Neural cell (in vitro differentiated cells): ENCODE results near the gene MGAT4A. TPM values are rescaled to one million over a fixed set of nuclear protein-coding genes. Genes with fewer than 3 reads are reported as not detected.

ENCODE experiments used
- H2AFZ ChIP-seq: fragments of 200-600, 300-800 bp; sonication (generic), shearing (Covaris generic); 2 replicates; pipeline ENCODE4 v1.6.0; 2014; ENCODE audit warnings: low read depth, mild to moderate bottlenecking, antibody characterized with exemption, low read length, moderate library complexity
- H3F3A ChIP-seq: fragments of 200-600 bp; shearing (Covaris generic); 2 replicates; pipeline ENCODE4 v1.6.1; 2016; ENCODE audit warnings: mild to moderate bottlenecking, moderate library complexity, mixed read lengths, antibody characterized with exemption, low read length; ENCODE audit not compliant: insufficient read depth, poor library complexity, severe bottlenecking
- H3K27ac ChIP-seq: fragments of 200-600, 300-800 bp; sonication (generic), shearing (Covaris generic); 2 replicates; pipeline ENCODE4 v1.5.1; 2014; ENCODE audit warnings: mild to moderate bottlenecking, low read length, moderate library complexity
- H3K27me3 ChIP-seq: fragments of 300-800, 200-600 bp; sonication (generic), shearing (Covaris generic); 2 replicates; pipeline ENCODE4 v1.6.0; 2014; ENCODE audit warnings: mild to moderate bottlenecking, low read depth, low read length, moderate library complexity; ENCODE audit not compliant: insufficient read depth
- H3K36me3 ChIP-seq: fragments of 300-800, 200-600 bp; sonication (generic), shearing (Covaris generic); 2 replicates; pipeline ENCODE4 v1.5.1; 2014; ENCODE audit warnings: mild to moderate bottlenecking, antibody characterized with exemption, low read length, moderate library complexity; ENCODE audit not compliant: insufficient read depth
- H3K4me2 ChIP-seq: fragments of 300-800, 200-600 bp; sonication (generic), shearing (Covaris generic); 2 replicates; pipeline ENCODE4 v1.6.0; 2014; ENCODE audit warnings: mild to moderate bottlenecking, low read length
- H3K4me3 ChIP-seq: fragments of 300-800, 200-600 bp; sonication (generic), shearing (Covaris generic); 2 replicates; pipeline ENCODE4 v1.5.1; 2014; ENCODE audit warnings: mild to moderate bottlenecking, low read length, moderate library complexity
- H3K79me2 ChIP-seq: fragments of 200-600 bp; shearing (Covaris generic); replicated peaks from 2 replicates; pipeline ENCODE4 v1.6.0; 2014; ENCODE audit warnings: mild to moderate bottlenecking, low read length, moderate library complexity; ENCODE audit not compliant: insufficient read depth
- H3K9ac ChIP-seq: fragments of 300-800, 200-600 bp; sonication (generic), shearing (Covaris generic); 2 replicates; pipeline ENCODE4 v1.6.1; 2016; ENCODE audit warnings: mild to moderate bottlenecking, low read length, mixed read lengths
- H3K9me2 ChIP-seq: fragments of 200-600 bp; shearing (Covaris generic); 2 replicates; pipeline ENCODE4 v1.6.1; 2016; ENCODE audit warnings: mild to moderate bottlenecking, low read length, mixed read lengths; ENCODE audit not compliant: insufficient read depth
- H3K9me3 ChIP-seq: fragments of 200-600, 300-800 bp; sonication (generic), shearing (Covaris generic); 2 replicates; pipeline ENCODE4 v1.6.1; 2016; ENCODE audit warnings: mild to moderate bottlenecking, mixed run types, low read length, moderate library complexity, mixed read lengths
- H4K20me1 ChIP-seq: fragments of 200-600 bp; shearing (Covaris generic); 2 replicates; pipeline ENCODE4 v1.6.1; 2016; ENCODE audit warnings: mild to moderate bottlenecking, mixed run types; ENCODE audit not compliant: insufficient read depth
- EP300 ChIP-seq: fragments of 450-650 bp; conservative IDR thresholded peaks from 2 replicates; pipeline ENCODE4 v1.6.1; 2014; ENCODE audit warnings: antibody characterized with exemption, mild to moderate bottlenecking, moderate library complexity; ENCODE audit not compliant: poor library complexity, severe bottlenecking
- EZH2 ChIP-seq: fragments of 200-600, 300-800 bp; shearing (Covaris generic), sonication (generic); IDR thresholded peaks from 2 replicates; pipeline ENCODE4 v1.6.1; 2014; ENCODE audit warnings: antibody characterized with exemption, low read length, borderline replicate concordance, mild to moderate bottlenecking; ENCODE audit not compliant: insufficient read depth, poor library complexity, severe bottlenecking
- MXI1 ChIP-seq: fragments of 450-650 bp; conservative IDR thresholded peaks from 2 replicates; pipeline ENCODE4 v1.6.1; 2014; ENCODE audit warnings: antibody characterized with exemption, mild to moderate bottlenecking; ENCODE audit not compliant: poor library complexity, severe bottlenecking
- POLR2AphosphoS5 ChIP-seq: IDR thresholded peaks from 2 replicates; pipeline ENCODE4 v1.6.1; 2012
- RAD21 ChIP-seq: fragments of 450-650 bp; conservative IDR thresholded peaks from 2 replicates; pipeline ENCODE4 v1.6.1; 2014; ENCODE audit warnings: antibody characterized with exemption, mild to moderate bottlenecking, moderate library complexity
- REST ChIP-seq: IDR thresholded peaks from 2 replicates; pipeline ENCODE4 v1.6.1; 2012; ENCODE audit warnings: borderline replicate concordance
- SMC3 ChIP-seq: fragments of 450-650 bp; conservative IDR thresholded peaks from 2 replicates; pipeline ENCODE4 v1.6.1; 2014; ENCODE audit warnings: antibody characterized with exemption, mild to moderate bottlenecking, moderate library complexity; ENCODE audit not compliant: poor library complexity
- TAF1 ChIP-seq: IDR thresholded peaks from 2 replicates; pipeline ENCODE4 v1.6.1; 2012; ENCODE audit warnings: low read depth
- polyA plus RNA-seq: library from polyadenylated mRNA; depleted of rRNA; stranded (reverse); fragments of >200 nt; gene quantifications from 2 replicates; pipeline ENCODE4 v1.2.3, GENCODE V29; 2014
- TF ChIP-seq, protein P1 (sequence below): fragments of 450-650 bp; IDR thresholded peaks from 2 replicates; pipeline ENCODE4 v1.5.1; 2014; ENCODE audit warnings: antibody characterized with exemption, mild to moderate bottlenecking, moderate library complexity; ENCODE audit not compliant: poor library complexity, severe bottlenecking

MGAT4A gene
- polyA plus RNA-seq, 1 donor from 2014 or later, result 54.8 TPM

DNA sequence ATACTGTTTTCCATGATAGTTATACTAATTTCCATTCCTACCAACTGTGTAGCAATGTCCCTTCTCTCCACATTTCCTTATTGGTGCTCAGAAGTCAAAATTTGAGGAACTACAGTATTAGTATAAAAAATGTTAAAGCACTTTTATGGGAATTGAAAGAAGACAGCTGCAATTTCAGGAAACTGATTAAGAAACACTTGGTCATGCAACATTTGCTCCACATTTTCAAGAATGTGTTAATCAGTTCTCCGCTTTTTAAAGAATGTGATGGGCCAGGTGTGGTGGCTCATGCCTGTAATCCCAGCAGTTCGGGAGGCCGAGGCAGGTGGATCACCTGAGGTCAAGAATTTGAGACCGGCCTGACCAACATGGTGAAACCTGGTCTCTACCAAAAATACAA is 33.6 kb upstream of the MGAT4A start:
- Histone ChIP-seq H4K20me1 (no peaks in the 10 kb centered on the region), H3K27me3 (no peaks in the 10 kb centered on the region), H2AFZ (no peak overlapping the region), H3K4me3 (no peak overlapping the region), H3K9ac (no peak overlapping the region), H3K79me2 (no peaks in the 10 kb centered on the region), H3K9me2 (no peaks in the 10 kb centered on the region), H3K27ac (no peak overlapping the region), H3K36me3 (no peaks in the 10 kb centered on the region), H3F3A (no peaks in the 10 kb centered on the region), H3K4me2 (no peak overlapping the region), H3K9me3 (no peaks in the 10 kb centered on the region)
- TF ChIP-seq SMC3 (no peak), POLR2AphosphoS5 (no peak)
- TF ChIP-seq, protein P1, sequence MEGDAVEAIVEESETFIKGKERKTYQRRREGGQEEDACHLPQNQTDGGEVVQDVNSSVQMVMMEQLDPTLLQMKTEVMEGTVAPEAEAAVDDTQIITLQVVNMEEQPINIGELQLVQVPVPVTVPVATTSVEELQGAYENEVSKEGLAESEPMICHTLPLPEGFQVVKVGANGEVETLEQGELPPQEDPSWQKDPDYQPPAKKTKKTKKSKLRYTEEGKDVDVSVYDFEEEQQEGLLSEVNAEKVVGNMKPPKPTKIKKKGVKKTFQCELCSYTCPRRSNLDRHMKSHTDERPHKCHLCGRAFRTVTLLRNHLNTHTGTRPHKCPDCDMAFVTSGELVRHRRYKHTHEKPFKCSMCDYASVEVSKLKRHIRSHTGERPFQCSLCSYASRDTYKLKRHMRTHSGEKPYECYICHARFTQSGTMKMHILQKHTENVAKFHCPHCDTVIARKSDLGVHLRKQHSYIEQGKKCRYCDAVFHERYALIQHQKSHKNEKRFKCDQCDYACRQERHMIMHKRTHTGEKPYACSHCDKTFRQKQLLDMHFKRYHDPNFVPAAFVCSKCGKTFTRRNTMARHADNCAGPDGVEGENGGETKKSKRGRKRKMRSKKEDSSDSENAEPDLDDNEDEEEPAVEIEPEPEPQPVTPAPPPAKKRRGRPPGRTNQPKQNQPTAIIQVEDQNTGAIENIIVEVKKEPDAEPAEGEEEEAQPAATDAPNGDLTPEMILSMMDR, result no peak

- no peaks in the 10 kb centered on the region for H3K79me2 ChIP-seq
- H4K20me1 ChIP-seq, result no peaks in the 10 kb centered on the region
- no peaks in the 10 kb centered on the region for H3K36me3 ChIP-seq
- H3K4me3 ChIP-seq, result no peak overlapping the region
- H3K9ac ChIP-seq, result no peak overlapping the region
- no peaks in the 10 kb centered on the region for H3K27me3 ChIP-seq
- no peaks in the 10 kb centered on the region for H3K9me2 ChIP-seq
- TF ChIP-seq REST, result no peak
- TF ChIP-seq POLR2AphosphoS5, result no peak
- no peak for TF ChIP-seq SMC3
- TF ChIP-seq EZH2, result no peak
- no peak for TF ChIP-seq MXI1
- no peak for TF ChIP-seq RAD21
- TF ChIP-seq, protein P1, result no peak
- TF ChIP-seq EP300, result no peak
- TF ChIP-seq TAF1, result no peak
- no peaks in the 10 kb centered on the region for H3F3A ChIP-seq
- no peaks in the 10 kb centered on the region for H3K9me3 ChIP-seq
- H3K27ac ChIP-seq, result no peak overlapping the region
- no peak overlapping the region for H3K4me2 ChIP-seq
- no peak overlapping the region for H2AFZ ChIP-seq
Measured at GRCh38 chr2:98763209-98763951, 32.4 kb upstream of the MGAT4A start.
